Measurements from ENCODE around the gene FNBP1.

GRCh38 chr9:130042406-130042884 is 544 bp downstream of the FNBP1 start:
- TF ChIP-seq CTCF (IDR thresholded peaks at IDR 0.05): no peak
- no peak for TF ChIP-seq FOXJ3 (CRISPR knock-in tag; IDR thresholded peaks at IDR 0.05; ENCODE audit: borderline replicate concordance)
- TF ChIP-seq IRF2 (CRISPR knock-in tag; IDR thresholded peaks at IDR 0.05; ENCODE audit: borderline replicate concordance, low read depth): no peak
- no peak for TF ChIP-seq TEAD4 (CRISPR knock-in tag; IDR thresholded peaks at IDR 0.05)
- no peak for TF ChIP-seq ZNF416 (CRISPR knock-in tag; IDR thresholded peaks at IDR 0.05)
- no peak for TF ChIP-seq FOXP1 (CRISPR knock-in tag; IDR thresholded peaks at IDR 0.05; ENCODE audit: borderline replicate concordance)
- TF ChIP-seq ETV6 (CRISPR knock-in tag; IDR thresholded peaks at IDR 0.05): no peak
